ENCODE measurements around the gene ADAP2. TPM values are rescaled to one million over a fixed set of nuclear protein-coding genes. Genes with fewer than 3 reads are reported as not detected.
"Not testable (repeated sequence)": the region's sequence is repeated elsewhere in the genome, so short reads cannot be mapped to it uniquely, and the experiment has no call there.

The ADAP2 gene
- 8.1 TPM for total RNA-seq
- 13.8 TPM for polyA plus RNA-seq
- long read RNA-seq, donor 1 = 0 reads
- long read RNA-seq, donor 2 = 0 reads
- long read RNA-seq, donor 3, partial matches to known transcripts = 0 of 2 reads
- long read RNA-seq, donor 3, other reads (novel, unspliced or antisense) = 0 of 2 reads
- long read RNA-seq, donor 4 = 0 reads
- long read RNA-seq, donor 5, partial matches to known transcripts = 0 of 2 reads
- long read RNA-seq, donor 5, other reads (novel, unspliced or antisense) = 0 of 2 reads
- long read RNA-seq, donor 6, partial matches to known transcripts = 0 of 1 reads
- long read RNA-seq, donor 6, other reads (novel, unspliced or antisense) = 0 of 1 reads
- long read RNA-seq, donor 7, partial matches to known transcripts = 0 of 2 reads
- long read RNA-seq, donor 7, other reads (novel, unspliced or antisense) = 0 of 2 reads
- long read RNA-seq, donor 8 = 0 reads
- long read RNA-seq, donor 9, partial matches to known transcripts = 38 of 38 reads
- long read RNA-seq, donor 9, other reads (novel, unspliced or antisense) = 0 of 38 reads
- long read RNA-seq, donor 10 = 0 reads

- H3K4me1 ChIP-seq (ENCODE audit: control insufficient read depth in 2 of 2, insufficient read depth in 2 of 2, low read length in 2 of 2) = no peaks in the 10 kb centered on the region
- WGBS = 2% methylated on average over 60 of the region's 60 CpGs
- peaks cover 33 to 67% of the 10 kb centered on the region in 2 donors for H3K27me3 ChIP-seq (ENCODE audit: control insufficient read depth in 2 of 2, insufficient read depth in 1 of 2, low read length in 1 of 2)
- peak in 1 of 9 donors; percentile 9 for DNase-seq (ENCODE audit: low read depth in 6 of 9, low spot score in 9 of 9)
- no peaks in the 10 kb centered on the region for H3K9me3 ChIP-seq (ENCODE audit: control insufficient read depth in 2 of 2, insufficient read depth in 1 of 2, low read length in 1 of 2)
- H3K27ac ChIP-seq (ENCODE audit: low read depth in 1 of 2, low read length in 1 of 2) = no peak within 1 kb of the TSS
- H3K4me3 ChIP-seq (ENCODE audit: low read length in 2 of 2) = peak within 1 kb of the TSS in 1 of 2 donors; percentile 27
- no peaks in the 10 kb centered on the region for H3K36me3 ChIP-seq (ENCODE audit: control insufficient read depth in 2 of 2, insufficient read depth in 2 of 2, low read length in 1 of 2)
Measured at GRCh38 chr17:30921544-30922196, at the start of gene ADAP2. Gene ADAP2, plus strand, starts transcription at chr17:30921945. Its CDS starts 70 bp downstream, at chr17:30922015.

- H3K27ac ChIP-seq (ENCODE audit: low read depth in 1 of 2, low read length in 1 of 2) = no peak overlapping the region
- H3K27me3 ChIP-seq (ENCODE audit: control insufficient read depth in 2 of 2, insufficient read depth in 1 of 2, low read length in 1 of 2) = no peaks in the 10 kb centered on the region
- peaks cover 8 to 25% of the 10 kb centered on the region in 2 donors for H3K36me3 ChIP-seq (ENCODE audit: control insufficient read depth in 2 of 2, insufficient read depth in 2 of 2, low read length in 1 of 2)
- no peaks in the 10 kb centered on the region for H3K4me1 ChIP-seq (ENCODE audit: control insufficient read depth in 2 of 2, insufficient read depth in 2 of 2, low read length in 2 of 2)
- no peaks in the 10 kb centered on the region for H3K9me3 ChIP-seq (ENCODE audit: control insufficient read depth in 2 of 2, insufficient read depth in 1 of 2, low read length in 1 of 2)
- over 99% methylated on average over 5 of the region's 5 CpGs for WGBS
- H3K4me3 ChIP-seq (ENCODE audit: low read length in 2 of 2) = no peak overlapping the region
- DNase-seq (ENCODE audit: low read depth in 6 of 9, low spot score in 9 of 9) = no peak
Measured at GRCh38 chr17:30886187-30886586, 35.6 kb upstream of the ADAP2 start.

- Histone ChIP-seq H3K36me3 (ENCODE audit: control insufficient read depth in 2 of 2, insufficient read depth in 2 of 2, low read length in 1 of 2) (peaks cover 25 to 43% of the 10 kb centered on the region in 2 donors), H3K27me3 (ENCODE audit: control insufficient read depth in 2 of 2, insufficient read depth in 1 of 2, low read length in 1 of 2) (no peaks in the 10 kb centered on the region), H3K27ac (ENCODE audit: low read depth in 1 of 2, low read length in 1 of 2) (no peak overlapping the region), H3K4me3 (ENCODE audit: low read length in 2 of 2) (no peak overlapping the region), H3K4me1 (ENCODE audit: control insufficient read depth in 2 of 2, insufficient read depth in 2 of 2, low read length in 2 of 2) (no peaks in the 10 kb centered on the region), H3K9me3 (ENCODE audit: control insufficient read depth in 2 of 2, insufficient read depth in 1 of 2, low read length in 1 of 2) (no peaks in the 10 kb centered on the region)
- 98% methylated on average over 3 of the region's 3 CpGs for WGBS
- DNase-seq (ENCODE audit: low read depth in 6 of 9, low spot score in 9 of 9) = no peak
Measured at GRCh38 chr17:30894236-30894635, 27.5 kb upstream of the ADAP2 start.

GRCh38 chr17:30897311-30897710, 24.4 kb upstream of the ADAP2 start:
- WGBS = 98% methylated on average over 5 of the region's 5 CpGs
- Histone ChIP-seq H3K27ac (ENCODE audit: low read depth in 1 of 2, low read length in 1 of 2) (no peak overlapping the region), H3K9me3 (ENCODE audit: control insufficient read depth in 2 of 2, insufficient read depth in 1 of 2, low read length in 1 of 2) (no peaks in the 10 kb centered on the region), H3K36me3 (ENCODE audit: control insufficient read depth in 2 of 2, insufficient read depth in 2 of 2, low read length in 1 of 2) (peaks cover 22 to 58% of the 10 kb centered on the region in 2 donors), H3K27me3 (ENCODE audit: control insufficient read depth in 2 of 2, insufficient read depth in 1 of 2, low read length in 1 of 2) (no peaks in the 10 kb centered on the region), H3K4me1 (ENCODE audit: control insufficient read depth in 2 of 2, insufficient read depth in 2 of 2, low read length in 2 of 2) (no peaks in the 10 kb centered on the region), H3K4me3 (ENCODE audit: low read length in 2 of 2) (no peak overlapping the region)
- DNase-seq (ENCODE audit: low read depth in 6 of 9, low spot score in 9 of 9) = no peak

GRCh38 chr17:30905742-30906100, 16.0 kb upstream of the ADAP2 start:
- Histone ChIP-seq H3K4me1 (ENCODE audit: control insufficient read depth in 2 of 2, insufficient read depth in 2 of 2, low read length in 2 of 2) (peaks cover 5 to 13% of the 10 kb centered on the region in 2 donors), H3K36me3 (ENCODE audit: control insufficient read depth in 2 of 2, insufficient read depth in 2 of 2, low read length in 1 of 2) (peaks cover 0 to 21% of the 10 kb centered on the region in 2 donors), H3K9me3 (ENCODE audit: control insufficient read depth in 2 of 2, insufficient read depth in 1 of 2, low read length in 1 of 2) (no peaks in the 10 kb centered on the region), H3K27me3 (ENCODE audit: control insufficient read depth in 2 of 2, insufficient read depth in 1 of 2, low read length in 1 of 2) (no peaks in the 10 kb centered on the region), H3K4me3 (ENCODE audit: low read length in 2 of 2) (peak overlapping the region; percentile 86 to 92), H3K27ac (ENCODE audit: low read depth in 1 of 2, low read length in 1 of 2) (peak overlapping the region; percentile 0 to 19)
- DNase-seq (ENCODE audit: low read depth in 6 of 9, low spot score in 9 of 9) = peak in 7 of 9 donors; percentile 0 to 35 (median 9)
- WGBS = 1% methylated on average over 11 of the region's 11 CpGs

GRCh38 chr17:30906101-30906911, 15.4 kb upstream of the ADAP2 start, which contains the start of gene TEFM:
Gene TEFM, minus strand, starts transcription at chr17:30906238. Its CDS starts 40 bp downstream, at chr17:30906198.
- peaks cover 0 to 16% of the 10 kb centered on the region in 2 donors for H3K36me3 ChIP-seq (ENCODE audit: control insufficient read depth in 2 of 2, insufficient read depth in 2 of 2, low read length in 1 of 2)
- under 1% methylated on average over 47 of the region's 47 CpGs for WGBS
- peak; percentile 63 to 91 (median 75) for DNase-seq (ENCODE audit: low read depth in 6 of 9, low spot score in 9 of 9)
- H3K27ac ChIP-seq (ENCODE audit: low read depth in 1 of 2, low read length in 1 of 2) = peak within 1 kb of the TSS; percentile 67 to 75
- H3K4me1 ChIP-seq (ENCODE audit: control insufficient read depth in 2 of 2, insufficient read depth in 2 of 2, low read length in 2 of 2) = peaks cover 5 to 13% of the 10 kb centered on the region in 2 donors
- H3K27me3 ChIP-seq (ENCODE audit: control insufficient read depth in 2 of 2, insufficient read depth in 1 of 2, low read length in 1 of 2) = no peaks in the 10 kb centered on the region
- H3K4me3 ChIP-seq (ENCODE audit: low read length in 2 of 2) = peak within 1 kb of the TSS; percentile 86 to 92
- H3K9me3 ChIP-seq (ENCODE audit: control insufficient read depth in 2 of 2, insufficient read depth in 1 of 2, low read length in 1 of 2) = no peaks in the 10 kb centered on the region

- Histone ChIP-seq H3K36me3 (ENCODE audit: control insufficient read depth in 2 of 2, insufficient read depth in 2 of 2, low read length in 1 of 2) (peaks cover 0 to 5% of the 10 kb centered on the region in 2 donors), H3K9me3 (ENCODE audit: control insufficient read depth in 2 of 2, insufficient read depth in 1 of 2, low read length in 1 of 2) (no peaks in the 10 kb centered on the region), H3K27me3 (ENCODE audit: control insufficient read depth in 2 of 2, insufficient read depth in 1 of 2, low read length in 1 of 2) (no peaks in the 10 kb centered on the region), H3K4me1 (ENCODE audit: control insufficient read depth in 2 of 2, insufficient read depth in 2 of 2, low read length in 2 of 2) (peaks cover 5 to 13% of the 10 kb centered on the region in 2 donors), H3K4me3 (ENCODE audit: low read length in 2 of 2) (no peak overlapping the region), H3K27ac (ENCODE audit: low read depth in 1 of 2, low read length in 1 of 2) (no peak overlapping the region)
- no peak for DNase-seq (ENCODE audit: low read depth in 6 of 9, low spot score in 9 of 9)
- WGBS = 89% methylated on average over 3 of the region's 3 CpGs
Measured at GRCh38 chr17:30908717-30909420, 12.9 kb upstream of the ADAP2 start.

GRCh38 chr17:30910151-30910550, 11.6 kb upstream of the ADAP2 start:
- H3K27ac ChIP-seq (ENCODE audit: low read depth in 1 of 2, low read length in 1 of 2); H3K4me3 ChIP-seq (ENCODE audit: low read length in 2 of 2); DNase-seq (ENCODE audit: low read depth in 6 of 9, low spot score in 9 of 9); H3K9me3 ChIP-seq (ENCODE audit: control insufficient read depth in 2 of 2, insufficient read depth in 1 of 2, low read length in 1 of 2); H3K27me3 ChIP-seq (ENCODE audit: control insufficient read depth in 2 of 2, insufficient read depth in 1 of 2, low read length in 1 of 2); H3K36me3 ChIP-seq (ENCODE audit: control insufficient read depth in 2 of 2, insufficient read depth in 2 of 2, low read length in 1 of 2): not testable (repeated sequence)
- H3K4me1 ChIP-seq (ENCODE audit: control insufficient read depth in 2 of 2, insufficient read depth in 2 of 2, low read length in 2 of 2) = peaks cover 5 to 11% of the 10 kb centered on the region in 2 donors
- 97% methylated on average over 7 of the region's 7 CpGs for WGBS
